GM19035 (cell line): ENCODE results near the gene SCLY.
"Not testable (repeated sequence)": the region's sequence is repeated elsewhere in the genome, so short reads cannot be mapped to it uniquely, and the experiment has no call there.

Experiments used
- ATAC-seq: cut with Tn5 transposase; IDR thresholded peaks from one replicate; pipeline ENCODE4 v1.9.1; 2021; ENCODE audit not compliant: unreplicated experiment

SCLY gene, protein sequence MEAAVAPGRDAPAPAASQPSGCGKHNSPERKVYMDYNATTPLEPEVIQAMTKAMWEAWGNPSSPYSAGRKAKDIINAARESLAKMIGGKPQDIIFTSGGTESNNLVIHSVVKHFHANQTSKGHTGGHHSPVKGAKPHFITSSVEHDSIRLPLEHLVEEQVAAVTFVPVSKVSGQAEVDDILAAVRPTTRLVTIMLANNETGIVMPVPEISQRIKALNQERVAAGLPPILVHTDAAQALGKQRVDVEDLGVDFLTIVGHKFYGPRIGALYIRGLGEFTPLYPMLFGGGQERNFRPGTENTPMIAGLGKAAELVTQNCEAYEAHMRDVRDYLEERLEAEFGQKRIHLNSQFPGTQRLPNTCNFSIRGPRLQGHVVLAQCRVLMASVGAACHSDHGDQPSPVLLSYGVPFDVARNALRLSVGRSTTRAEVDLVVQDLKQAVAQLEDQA

GRCh38 chr2:238060542-238061314, at the start of gene SCLY:
SCLY (plus strand) TSS chr2:238061001; CDS start chr2:238061055, 54 bp downstream.
- peak; percentile 97 for ATAC-seq

DNA sequence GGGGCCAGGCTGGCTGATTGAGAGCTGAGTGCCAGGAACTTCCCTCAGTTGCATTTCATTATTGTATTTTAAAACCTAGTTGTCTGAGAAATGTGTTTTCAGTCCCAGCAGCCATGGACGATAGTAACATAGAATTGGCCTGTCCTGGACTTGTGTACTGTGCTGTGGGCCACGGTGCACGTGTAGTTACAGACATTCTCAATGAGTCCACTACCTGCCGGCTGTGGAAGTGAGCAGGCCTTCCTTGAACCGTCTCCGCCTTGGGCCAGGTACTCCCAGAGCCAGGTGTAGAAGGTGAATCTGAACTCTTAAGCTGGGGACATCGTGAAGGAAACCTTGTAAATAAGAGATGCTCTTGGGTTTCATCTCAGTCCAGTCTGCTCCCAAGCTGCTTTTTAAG, 47.0 kb upstream of the SCLY start:
- ATAC-seq: no peak

GRCh38 chr2:238015705-238016104, 45.1 kb upstream of the SCLY start:
- ATAC-seq: no peak

DNA sequence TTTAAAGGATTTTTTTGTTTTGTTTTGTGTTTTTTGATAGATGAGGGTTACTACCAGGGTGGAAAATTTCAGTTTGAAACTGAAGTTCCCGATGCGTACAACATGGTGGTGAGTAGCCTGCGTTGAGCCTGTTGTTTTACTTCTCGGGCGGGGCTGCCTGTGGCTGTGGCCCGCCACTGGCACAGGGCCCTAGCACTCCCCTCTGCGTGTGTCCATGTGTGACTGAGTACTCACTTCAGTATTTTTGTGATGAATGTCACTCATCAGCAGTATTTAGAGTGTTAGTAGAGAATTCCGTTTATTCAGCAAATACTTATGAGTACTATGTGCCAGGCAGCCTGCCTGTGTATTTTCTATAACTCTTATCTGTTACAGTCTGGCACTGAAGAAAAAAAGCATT, 44.3 kb upstream of the SCLY start:
- no peak for ATAC-seq

DNA sequence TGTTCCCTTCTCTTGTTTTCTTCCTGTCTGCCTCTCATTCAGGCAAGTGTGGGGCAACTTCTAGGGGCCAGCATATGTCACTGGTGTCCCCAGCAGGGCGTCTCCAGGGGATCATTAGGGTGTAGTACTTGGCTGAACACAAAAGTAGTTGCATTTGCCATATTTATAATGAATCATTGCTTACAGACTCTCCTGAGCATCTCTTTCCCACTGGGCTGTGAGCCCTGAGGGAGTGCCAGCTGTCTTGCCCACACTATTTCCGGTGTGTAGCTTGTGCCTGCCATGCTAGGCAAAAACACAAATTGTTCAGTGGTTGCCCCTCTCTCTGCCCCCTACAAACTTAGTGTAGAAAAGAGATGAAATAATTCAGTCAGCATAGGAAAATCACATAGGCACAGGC, 40.8 kb upstream of the SCLY start:
- ATAC-seq: no peak

- ATAC-seq: no peak
These were observed 40.0 kb upstream of the SCLY start for GRCh38 chr2:238020816-238021215.

DNA sequence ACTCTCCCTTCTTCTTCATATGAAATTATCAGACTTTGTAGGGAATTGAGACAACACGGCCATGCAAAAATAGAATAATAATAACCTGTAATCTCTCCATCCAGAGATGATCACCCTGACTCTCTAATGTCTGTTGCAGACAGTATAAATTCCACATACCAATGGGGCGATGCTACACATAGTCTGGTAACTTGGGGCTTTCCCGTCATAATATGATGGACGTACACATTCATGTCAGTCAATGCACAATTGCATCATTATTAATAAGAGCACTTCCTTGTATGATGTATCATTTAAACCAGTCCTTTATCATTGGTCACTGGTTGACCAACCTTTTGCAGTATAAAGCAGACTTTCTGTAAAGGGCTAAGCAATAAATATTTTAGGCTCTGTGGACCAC, 39.5 kb upstream of the SCLY start:
- ATAC-seq: no peak

GRCh38 chr2:238022594-238023157, 38.1 kb upstream of the SCLY start:
- no peak for ATAC-seq

DNA sequence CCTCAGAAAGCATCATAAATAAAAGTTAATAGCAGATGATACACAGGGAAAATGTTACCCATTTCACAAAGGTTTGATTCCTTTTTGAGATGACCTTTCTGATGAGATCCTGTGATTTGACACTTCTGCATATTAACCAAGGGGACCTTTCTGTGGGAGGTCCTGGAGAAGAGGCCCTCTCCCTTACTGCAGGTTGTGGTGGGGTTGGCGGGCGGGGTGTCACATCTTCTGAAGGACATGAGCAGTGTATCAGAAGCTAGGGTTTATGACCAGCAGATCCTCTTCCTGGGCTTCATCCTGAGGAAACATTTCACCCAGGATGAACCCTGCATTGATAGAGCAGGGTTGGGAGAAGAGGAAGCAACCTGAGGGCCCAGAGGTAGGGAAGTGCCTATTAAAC, 37.2 kb upstream of the SCLY start:
- no peak for ATAC-seq

- ATAC-seq: no peak
These were observed 35.8 kb upstream of the SCLY start for GRCh38 chr2:238024986-238025385.

GRCh38 chr2:238025741-238026360, 35.0 kb upstream of the SCLY start:
- ATAC-seq: no peak

- no peak for ATAC-seq
These were observed 33.7 kb upstream of the SCLY start for GRCh38 chr2:238027058-238027457.

GRCh38 chr2:238027591-238028415, 33.0 kb upstream of the SCLY start:
- no peak for ATAC-seq

- no peak for ATAC-seq
These were observed 30.9 kb upstream of the SCLY start for GRCh38 chr2:238029853-238030252.

- no peak for ATAC-seq
These were observed 30.2 kb upstream of the SCLY start for GRCh38 chr2:238030422-238031155.

GRCh38 chr2:238031751-238032150, 29.1 kb upstream of the SCLY start:
- no peak for ATAC-seq

DNA sequence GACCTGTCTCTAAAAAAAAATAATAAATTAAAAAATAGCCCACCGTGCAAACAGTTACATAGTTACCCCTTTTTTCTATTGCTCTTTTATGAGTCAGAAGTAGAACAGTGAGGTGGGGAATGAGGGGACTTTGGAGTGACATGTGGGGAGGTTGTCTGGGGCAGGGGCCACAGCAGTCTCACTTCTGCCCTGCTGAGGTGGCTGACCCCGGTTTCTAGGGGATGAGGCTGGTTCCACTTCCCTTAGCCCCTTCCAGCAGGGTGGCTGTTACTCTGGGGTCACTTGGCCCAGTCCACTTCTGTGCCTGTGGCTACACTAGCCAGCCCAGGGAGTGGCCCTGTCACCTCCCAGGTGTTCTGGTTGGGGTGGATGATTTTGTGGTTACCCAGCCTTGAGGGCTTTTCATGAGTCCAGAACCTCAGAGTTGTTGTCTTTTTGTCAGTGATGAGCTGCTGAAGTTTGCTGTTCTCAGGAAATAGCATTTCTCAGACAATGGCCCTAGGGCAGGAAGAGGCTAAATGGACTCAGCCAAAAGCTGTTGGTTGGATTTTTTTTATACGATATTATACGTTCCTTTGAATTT, 28.0 kb upstream of the SCLY start:
- no peak for ATAC-seq

GRCh38 chr2:238033991-238034390, 26.8 kb upstream of the SCLY start:
- ATAC-seq: not testable (repeated sequence)

- no peak for ATAC-seq
These were observed 22.6 kb upstream of the SCLY start for GRCh38 chr2:238038203-238038602.

DNA sequence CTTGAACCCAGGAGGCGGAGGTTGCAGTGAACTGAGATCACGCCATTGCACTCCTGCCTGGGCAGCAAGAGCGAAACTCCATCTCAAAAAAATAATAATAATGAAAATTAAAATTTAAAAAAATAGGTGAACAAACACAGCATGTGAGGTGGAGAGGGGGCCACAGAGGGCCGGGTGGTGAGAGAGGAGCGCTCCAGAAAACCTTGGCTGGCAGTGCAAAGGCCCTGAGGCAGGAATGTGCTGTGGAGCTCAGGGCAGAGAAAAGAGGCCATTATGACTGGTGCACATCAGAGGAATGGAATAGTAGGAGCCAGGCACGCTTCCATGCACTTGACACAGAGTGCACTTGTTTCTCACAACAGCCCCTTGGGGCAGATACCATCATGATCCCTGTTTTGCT, 21.6 kb upstream of the SCLY start:
- ATAC-seq: no peak
